ENCODE results near the gene LRP5.
"Not testable (repeated sequence)": the region's sequence is repeated elsewhere in the genome, so short reads cannot be mapped to it uniquely, and the experiment has no call there.

The LRP5 gene

DNA sequence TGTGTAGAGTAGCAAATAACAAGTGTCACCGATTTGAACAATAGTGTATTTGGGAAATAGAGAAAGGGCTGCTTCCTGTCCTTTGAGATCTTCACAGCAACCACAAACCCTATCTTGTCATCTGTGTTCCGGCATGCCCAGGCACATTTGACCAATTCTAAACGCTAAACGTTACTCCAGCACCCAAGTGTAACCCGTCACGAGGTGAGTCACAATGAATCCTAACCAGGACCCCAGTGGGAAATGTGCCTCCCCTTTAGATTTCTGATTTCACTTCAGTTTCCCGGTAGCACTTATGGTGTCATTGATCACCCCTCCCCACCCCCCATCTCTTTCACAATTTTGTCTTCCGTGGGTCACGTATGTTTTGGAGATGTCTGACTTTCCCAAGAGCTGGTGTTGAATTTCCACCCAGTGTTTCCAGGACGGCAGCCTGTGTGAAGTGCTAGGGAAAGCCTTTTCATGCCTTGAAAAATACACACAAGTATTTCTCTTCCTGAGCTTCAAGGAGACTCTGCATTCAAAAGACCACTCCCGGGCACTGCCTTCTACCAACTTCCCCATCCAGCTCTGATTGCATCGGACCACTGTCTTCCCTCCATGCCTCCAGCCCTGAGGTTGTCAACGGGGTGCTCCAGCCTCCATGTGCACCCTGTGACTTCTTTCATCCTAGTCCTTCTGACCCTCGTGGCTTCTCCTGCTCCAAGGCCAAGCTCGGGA, 30.1 kb upstream of the LRP5 start:
- no peak for DNase-seq

DNA sequence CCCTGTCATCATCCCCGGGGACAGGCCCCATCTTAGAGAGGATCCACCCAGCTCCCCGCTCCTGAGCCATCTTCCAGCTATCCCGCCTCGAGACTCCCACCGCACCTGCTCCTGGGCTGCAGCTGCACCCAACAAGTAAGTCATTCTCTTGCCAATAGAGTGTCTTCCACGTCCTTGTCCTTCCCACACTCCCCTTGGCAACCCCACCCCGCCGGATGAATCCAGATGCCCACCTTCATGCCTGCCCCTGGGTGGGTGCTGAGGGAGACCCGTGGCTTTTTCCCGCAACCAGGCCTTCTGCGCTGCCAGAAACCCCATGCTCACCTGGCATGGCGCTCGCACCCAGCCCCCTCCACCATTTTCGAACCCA, 29.5 kb upstream of the LRP5 start:
- DNase-seq = no peak

DNA sequence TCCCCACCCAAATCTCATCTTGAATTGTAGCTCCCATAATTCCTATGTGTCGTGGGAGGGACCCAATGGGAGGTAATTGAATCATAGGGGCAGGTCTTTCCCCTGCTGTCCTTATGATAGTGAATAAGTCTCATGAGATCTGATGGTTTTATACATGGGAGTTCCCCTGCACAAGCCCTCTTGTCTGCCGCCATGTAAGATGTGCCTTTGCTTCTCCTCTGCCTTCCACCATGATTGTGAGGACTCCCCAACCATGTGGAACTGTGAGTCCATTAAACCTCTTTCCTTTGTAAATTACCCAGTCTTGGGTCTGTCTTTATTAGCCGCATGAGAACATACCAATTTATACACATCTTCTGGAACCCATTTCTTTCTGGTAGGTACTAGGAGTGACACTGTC, 27.8 kb upstream of the LRP5 start:
- DNase-seq = not testable (repeated sequence)

DNA sequence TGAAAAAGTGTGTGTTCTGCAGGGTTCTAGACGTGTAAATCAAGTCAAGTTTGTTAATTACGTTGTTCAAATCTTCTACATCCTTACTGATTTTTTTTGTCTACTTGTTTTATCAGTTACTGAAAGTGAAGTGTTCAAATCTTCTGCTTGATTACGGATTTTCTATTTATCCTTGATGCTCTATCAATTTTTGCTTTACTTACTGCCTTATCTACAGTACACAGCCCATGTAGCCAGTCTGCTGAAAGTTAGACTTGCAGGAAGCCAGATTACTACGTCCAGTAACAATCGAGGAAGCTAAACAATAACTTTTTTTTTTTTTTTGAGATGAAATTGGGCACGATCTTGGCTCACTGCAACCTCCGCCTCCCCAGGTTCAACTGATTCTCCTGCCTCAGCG, 25.0 kb upstream of the LRP5 start:
- no peak for DNase-seq

DNA sequence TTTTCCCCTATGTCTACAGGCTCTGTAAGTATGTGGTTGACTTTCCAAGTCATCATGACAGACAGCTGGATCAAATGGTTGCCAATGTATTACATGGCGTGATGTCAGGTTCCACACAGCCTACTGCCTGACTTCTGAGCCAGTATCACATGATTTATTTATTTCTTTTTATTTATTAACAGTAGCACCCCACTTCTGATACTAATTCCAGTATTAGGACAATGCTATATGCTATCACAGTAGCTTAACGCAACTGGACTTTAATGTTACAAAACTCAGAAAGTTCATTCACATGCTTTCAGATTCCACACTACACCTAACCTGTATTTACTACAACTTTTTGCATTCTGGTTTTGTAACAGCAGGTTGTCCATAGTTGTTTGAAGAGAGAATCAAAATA, 22.9 kb upstream of the LRP5 start:
- DNase-seq = no peak

DNA sequence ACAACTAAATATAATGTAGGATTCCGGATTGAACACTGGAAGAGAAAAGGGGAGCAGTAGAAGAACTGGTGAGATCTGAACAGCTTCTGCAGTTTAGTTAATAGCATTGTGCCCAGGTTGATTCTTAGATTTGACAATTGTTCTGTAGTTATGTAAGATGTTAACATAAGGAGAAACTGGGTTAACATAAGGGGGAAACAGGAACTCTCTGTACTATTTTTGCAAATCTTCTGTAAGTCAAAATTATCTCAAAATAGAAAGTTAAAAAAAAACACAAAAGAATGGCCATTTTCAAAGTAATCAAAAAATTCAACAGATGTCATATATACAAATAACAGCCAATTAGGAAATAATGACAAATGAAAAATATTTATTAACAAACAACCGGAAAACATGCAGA, 18.7 kb upstream of the LRP5 start:
- DNase-seq = no peak

DNA sequence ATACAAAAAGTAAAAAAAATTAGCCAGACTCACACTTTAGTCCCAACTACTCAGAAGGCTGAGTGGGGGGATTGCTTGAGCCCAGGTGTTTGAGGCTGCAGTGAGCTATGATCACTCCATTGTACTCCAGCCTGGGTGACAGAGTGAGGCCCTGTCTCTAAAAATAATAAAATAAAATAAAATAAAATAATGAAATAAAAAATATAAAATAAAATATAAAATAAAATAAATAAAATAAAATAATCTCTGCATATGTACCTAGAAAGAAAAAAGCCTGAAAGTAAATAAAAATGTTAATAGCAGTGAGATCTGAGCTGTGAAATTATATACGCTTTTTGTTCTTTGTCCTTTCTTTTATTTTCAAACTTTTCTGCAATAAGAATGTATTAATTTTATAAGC, 17.1 kb upstream of the LRP5 start:
- DNase-seq = no peak

DNA sequence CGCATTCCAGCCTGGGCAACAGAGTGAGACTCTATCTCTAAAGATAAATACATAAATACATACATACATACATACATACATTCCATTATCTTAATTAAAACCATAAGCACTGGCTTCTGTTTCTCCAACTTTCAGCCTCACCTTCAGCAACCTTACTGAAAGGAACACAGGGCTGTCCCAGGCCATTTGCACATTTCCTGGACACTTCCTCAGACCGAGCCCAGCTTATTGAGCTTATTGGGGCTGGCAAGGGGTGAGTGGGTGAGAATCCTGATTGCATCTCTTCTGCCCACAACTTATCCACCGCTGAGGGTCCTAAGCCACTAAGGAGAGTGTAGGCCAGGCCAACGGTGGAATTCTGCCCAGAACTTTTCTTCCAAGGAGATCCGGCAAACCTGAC, 16.5 kb upstream of the LRP5 start:
- DNase-seq = no peak

DNA sequence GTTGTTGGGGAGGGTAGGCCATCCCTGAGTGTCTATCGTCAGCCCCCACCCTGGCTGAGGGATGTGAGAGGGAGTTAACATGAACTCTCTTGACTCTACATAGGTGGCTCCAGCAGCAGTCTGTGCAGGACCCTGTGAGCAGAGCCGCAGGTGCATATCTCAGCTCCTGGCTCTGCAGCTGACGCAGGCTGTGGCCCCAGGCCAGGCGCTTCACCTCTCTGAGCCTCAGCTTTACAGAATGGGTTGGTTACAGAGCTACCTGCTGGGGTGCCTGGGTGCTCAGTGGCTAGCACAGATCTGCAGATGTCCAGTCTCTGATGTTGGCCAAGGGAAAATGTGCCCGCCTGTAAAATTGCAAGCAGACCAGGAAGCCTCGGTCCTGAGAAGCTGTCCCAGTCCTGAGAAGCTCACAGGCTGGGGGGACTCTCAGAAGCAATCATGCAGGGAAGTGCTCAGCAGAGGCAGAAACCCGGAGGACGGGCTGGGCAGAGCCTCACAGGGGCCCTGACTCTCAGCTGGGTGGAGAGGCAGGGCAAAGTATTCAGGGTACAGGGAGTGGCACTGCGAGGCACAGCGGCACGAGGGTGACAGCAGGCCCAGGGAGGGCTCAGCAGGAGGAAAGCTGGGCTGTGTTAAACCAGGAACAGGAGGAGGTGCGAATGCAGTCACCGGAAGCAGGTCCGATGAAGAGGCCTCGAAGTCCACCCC, 15.9 kb upstream of the LRP5 start:
- no peak for DNase-seq

DNA sequence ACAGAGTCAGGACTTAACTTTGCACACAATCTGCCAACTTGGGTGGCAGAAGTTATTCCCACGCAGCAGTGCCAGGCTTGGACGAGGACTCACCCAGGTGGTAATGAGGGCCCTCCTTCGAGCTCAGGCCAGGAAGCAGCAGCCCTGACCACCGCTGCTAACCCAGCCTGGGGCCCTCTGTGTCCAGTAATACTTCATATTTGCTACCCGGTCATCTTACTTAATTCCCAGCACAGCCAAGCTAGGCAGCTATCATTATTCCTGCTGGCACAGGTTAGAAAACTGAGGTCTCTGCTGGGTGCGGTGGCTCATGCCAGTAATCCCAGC, 15.4 kb upstream of the LRP5 start:
- DNase-seq = no peak

DNA sequence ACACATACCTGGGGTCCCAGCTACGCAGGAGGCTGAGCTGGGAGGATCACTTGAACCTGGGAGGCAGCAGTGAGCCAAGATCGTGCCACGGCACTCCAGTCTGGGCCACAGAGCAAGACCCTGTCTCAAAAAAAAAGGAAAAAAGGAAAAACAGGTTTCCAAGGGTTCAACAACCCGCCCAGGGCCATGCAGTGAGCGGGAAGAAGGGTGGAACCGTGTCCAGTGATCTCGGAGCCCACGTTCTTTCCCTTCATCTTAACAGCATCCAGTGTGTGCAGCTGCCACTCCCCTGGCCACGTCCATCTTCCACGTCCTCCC, 14.9 kb upstream of the LRP5 start:
- DNase-seq = no peak

DNA sequence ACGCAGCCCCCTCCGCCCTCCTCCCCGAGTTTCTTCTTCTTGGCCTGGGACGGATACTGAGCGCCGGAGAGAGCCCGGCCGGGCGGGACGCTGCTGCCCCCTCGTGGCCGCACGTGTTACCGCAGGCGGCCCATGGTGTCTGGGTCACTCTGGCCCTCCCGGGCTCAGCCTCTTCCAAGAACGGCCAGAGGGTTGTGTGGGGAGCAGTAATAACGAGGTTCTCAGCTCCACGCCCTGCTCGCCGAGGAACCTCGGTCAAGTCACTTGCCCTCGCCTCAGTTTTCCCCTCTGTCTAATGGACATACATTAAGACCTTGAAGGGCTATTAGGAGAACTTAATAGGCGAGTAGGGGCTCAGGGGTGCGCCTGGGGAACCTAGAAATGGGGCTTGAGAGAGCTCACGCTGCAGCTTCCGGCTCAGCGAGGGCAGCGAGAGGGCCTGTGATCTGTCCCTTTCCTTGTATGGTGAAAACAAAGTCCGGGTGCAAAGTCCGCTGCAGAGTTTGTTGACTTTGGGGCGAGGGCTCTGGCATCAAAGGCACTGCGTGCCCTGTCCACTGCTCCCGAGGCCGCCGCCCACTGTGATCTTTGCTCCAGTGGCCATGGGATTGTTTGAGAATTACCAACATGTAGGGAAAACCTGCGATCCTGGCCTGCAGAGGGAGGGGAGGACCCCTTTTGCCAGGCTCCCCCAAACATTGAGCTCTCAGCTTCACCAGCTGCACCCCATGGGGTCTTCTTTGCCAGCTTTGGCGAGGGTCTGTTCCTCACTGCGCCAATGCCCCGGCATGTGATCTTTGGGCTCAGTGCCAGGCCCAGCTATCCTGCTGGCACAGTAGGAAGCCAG, 14.4 kb upstream of the LRP5 start:
- peak; percentile 3 for DNase-seq

DNA sequence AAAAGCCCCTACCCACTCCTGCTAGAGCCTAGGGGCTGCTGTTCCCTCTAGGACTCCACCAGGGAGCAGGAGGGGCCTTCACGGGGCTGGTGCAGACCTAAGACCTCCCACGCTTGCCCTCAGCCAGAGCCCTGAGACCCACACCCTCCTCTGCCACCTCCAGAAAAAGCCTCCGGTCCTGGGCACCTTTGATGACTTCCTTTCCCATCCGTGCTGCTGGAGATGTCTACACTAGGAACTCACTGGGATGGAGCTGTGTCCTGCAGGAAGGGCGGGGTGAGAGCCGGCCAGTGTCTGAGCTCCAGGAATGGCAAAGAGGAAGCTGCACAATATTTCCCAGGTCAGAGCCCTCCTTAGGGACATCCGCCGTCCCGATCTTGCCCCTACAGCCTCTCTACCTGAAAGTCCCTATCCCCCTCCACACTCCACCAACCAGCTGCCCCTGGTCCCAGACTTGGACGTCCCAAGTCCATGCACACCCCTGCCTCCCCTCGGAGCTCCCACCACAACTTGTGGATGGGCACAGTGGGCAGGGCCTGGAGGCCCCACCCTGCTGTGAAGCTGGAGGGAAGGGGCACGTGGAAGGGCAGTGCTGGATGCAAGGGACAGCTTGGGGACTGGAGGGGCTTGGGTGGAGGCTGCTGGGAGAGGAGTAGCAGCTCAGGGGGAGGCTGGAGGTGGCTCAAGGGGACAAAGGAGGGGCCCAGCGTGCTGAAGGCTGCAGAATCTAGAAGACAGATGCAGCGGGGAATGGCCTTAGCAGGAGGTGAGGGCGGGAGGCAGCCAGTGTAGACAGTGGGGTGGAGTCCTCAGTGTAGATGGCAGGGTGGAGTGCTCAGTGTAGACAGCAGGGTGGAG, 13.5 kb upstream of the LRP5 start:
- no peak for DNase-seq

DNA sequence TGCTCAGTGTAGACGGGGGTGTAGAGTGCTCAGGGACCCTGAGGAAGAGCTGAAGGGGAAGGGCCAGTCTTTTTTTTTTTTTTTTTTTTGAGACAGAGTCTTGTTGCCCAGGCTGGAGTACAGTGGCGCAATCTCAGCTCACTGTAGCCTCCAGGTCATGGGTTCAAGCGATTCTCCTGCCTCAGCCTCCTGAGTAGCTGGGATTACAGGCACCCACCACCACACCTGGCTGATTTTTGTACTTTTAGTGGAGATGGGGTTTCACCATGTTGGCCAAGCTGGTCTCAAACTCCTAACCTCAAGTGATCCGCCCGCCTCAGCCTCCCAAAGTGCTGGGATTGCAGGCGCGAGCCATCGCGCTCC, 12.9 kb upstream of the LRP5 start:
- not testable (repeated sequence) for DNase-seq

DNA sequence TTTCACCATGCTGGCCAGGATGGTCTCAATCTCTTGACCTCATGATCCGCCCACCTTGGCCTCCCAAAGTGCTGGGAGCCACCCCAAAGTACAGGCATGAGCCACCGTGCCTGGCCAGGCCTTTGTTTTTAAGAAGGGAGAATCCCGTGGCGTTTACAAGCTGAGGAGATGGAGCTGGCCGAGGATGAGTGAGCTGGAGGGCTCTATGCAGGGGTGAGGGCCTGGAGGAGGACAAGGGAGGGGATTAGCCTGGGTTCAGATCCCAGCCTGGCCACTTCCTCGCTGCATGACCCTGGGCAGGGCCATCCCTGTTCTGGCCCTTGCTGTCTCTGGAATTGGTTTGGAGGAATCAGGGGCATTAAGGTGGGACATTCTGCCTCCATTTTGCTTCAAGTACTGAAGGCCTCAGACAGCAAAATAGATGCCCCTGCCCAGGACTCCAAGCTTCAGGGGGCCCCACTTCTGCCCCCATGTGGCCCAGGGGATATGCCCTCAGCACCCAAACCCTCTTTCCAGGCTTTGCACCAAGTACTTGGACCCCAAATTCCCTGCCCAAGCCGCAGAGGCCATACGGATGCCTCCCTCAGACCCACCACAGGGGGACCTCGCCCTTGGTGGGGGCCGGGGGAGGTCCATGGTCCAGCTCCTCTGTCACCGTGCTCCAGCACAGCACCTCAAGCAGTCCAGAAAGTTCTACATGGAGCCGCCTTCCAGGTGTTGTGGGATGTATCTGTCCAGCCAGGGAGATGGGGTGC, 12.1 kb upstream of the LRP5 start:
- no peak for DNase-seq

DNA sequence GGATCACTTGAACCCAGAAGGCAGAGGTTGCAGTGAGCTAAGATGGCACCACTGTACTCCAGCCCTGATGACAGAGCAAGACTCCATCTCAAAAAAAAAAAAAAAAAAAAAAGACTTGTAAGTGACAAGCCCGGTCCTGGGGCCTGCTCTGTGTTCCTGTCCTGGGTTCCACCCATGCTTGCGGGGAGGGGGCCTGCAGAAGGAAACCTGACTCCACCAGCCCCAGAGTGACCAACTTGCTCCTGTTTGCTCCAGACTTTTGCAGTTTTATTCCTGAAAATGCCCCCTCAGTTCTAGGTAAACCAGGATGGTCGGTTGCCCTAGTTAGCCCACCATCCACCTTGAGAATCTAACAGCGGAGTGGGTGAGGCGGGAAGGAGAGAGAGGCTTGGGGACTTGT, 10.1 kb upstream of the LRP5 start:
- peak; percentile 13 for DNase-seq

DNA sequence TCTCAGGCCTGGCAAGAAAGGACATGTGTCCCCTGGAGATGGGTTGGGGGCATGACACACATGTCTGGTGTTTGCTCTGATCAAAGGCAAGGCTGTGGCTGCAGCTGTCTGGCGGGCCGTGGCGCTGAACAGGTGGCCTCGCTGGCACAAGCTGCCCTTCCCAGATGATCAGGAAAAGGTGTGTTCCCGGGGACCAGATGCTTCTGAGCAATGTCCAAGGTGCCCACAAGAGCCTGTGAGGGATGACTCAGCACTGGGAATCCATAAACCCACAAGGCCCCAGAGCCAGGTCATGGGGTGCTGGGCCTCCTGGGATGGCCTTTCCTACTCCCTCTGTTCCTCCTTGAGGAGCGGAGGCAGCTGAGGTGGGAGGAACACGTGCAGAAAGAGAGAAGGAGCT, 9.7 kb upstream of the LRP5 start:
- peak; percentile 70 for DNase-seq

DNA sequence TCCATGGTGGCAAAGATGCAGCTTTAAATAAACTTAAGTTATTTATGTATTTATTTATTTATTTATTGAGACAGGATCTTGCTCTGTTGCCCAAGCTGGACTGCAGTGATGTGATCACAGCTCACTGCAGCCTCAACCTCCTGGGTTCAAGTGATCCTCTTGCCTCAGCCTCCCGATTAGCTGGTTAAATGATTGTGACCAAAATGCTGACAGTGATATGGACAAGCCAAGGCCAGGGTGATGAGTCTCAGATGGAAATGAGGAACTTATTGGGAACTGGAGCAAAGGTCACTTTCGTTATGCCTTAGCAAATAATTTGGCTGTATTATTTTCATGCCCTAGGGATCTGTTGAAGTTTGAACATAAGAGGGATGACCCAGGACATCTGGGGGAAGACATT, 9.3 kb upstream of the LRP5 start:
- no peak for DNase-seq

DNA sequence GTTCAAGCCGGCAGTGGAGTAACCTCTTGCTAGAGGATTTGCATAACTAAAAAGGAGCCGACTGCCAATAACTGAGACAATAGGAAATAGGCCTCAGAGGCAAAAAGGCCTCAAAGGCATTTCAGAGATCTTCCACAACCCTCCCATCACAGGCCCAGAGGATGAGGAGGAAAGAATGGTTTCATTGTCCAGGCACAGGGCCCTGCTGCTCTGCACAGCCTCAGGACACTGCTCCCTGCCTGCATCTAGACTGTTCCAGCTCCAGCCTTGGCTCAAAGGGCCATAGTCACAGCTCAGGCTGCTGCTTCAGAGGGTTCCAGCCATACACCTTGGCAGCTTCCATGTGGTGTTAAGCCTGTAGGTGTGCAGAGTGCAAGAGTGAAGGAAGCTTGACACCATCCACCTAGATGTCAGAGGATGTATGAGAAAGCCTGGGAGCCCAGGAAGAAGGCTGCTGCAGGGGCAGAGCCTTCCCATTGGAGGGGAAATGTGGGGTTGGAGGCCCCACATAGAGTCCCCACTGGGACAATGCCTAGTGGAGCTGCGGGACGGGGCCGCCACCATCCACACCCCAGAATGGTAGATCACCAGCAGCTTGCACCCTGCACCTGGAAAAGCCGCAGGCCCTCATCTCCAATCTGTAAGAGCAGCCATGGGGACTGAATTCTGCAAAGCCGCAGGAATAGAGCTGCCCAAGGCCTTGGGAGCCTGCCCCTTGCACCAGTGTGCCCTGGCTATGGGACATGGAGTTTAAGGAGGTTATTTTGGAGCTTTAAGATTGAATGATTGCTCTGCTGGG, 8.2 kb upstream of the LRP5 start:
- DNase-seq = no peak

DNA sequence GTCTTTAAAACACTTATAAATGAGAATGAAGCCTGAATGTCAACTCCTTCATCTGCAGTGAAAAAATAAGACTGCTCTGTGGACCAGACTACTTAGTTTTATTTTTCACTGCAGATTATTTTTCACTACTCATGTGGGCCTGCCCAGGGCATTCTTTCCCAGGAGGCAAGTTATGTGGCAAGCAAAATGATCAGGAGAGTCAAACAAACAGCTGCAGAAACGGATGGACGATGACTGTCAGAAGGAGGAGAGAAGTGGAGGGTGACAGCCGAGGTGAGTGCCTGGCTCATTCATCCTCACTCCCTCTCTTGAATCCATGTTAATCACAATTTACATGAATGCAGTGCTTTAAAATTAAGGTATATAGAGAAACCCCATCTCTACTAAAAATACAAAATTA, 5.8 kb upstream of the LRP5 start:
- DNase-seq = no peak

DNA sequence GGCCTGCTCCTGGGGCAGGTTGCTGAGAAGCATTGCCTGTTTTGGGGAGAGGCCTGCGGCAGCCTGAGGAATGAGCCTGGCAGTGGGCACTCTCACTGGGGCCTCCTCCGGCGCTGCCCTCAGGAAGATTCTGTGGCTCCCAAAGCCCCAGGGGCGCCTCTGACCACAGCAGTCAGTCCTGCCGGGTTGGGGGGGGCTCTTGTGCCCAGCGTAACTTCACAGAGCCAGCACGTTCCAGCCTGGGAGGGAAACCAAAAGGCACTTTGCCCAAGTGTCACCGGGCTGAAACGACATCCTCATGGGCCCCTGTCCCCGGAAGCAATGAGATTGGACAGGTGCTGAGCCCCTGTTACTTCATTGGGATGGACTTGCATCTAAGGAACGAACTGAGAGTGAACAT, 4.3 kb upstream of the LRP5 start:
- no peak for DNase-seq

DNA sequence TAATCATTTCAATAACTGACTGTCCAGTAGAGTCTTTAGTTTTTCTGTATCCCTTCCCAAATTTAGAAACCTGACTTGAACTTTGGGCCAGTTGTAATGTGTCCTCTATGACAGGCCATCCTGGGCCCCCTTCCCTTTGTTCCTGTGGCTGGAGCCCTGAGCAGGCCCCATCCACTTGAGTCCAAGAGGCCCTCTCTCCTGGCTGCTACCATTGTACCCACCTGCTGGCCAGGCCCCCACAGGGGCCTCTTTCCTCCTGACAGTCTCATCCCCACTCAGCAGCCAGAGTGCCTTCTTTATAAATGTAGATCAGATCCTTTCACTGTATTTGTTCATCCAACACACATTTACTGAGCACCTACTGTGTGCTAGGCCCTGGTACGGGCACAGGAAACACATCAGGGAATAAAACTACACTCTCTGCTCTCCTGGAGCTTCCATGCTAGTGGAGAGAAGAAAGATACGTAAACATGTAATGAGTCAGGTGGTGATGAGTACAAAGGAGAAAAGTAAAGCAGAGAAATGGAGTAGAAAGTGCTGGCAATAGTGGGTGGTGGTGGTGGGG, 2.7 kb upstream of the LRP5 start:
- DNase-seq = no peak
